H1 (cell line): ENCODE data around the gene GON4L. TPM values are rescaled to one million over a fixed set of nuclear protein-coding genes. Genes with fewer than 3 reads are reported as not detected.

Source experiments
- CTCF ChIA-PET: fragments of 300-600 bp; sonication (Branson Sonifier 250); formaldehyde crosslinking; loops from one replicate; lab custom pipeline; 2021; ENCODE audit not compliant: partially characterized antibody; lab: Charles Lee
- POLR2A ChIA-PET: fragments of 300-600 bp; sonication (Branson Sonifier 250); formaldehyde crosslinking; loops from one replicate; lab custom pipeline; 2021; ENCODE audit warnings: inconsistent platforms; ENCODE audit not compliant: partially characterized antibody; lab: Charles Lee
- DNase-seq, 2 experiments: peaks; one replicate each; pipeline versions ENCODE4 v3.0.0 to v3.0.0-alpha.2; 2010 to 2022; ENCODE audit warnings: low spot score in 2 of 2, low read depth in 1 of 2, mixed read lengths in 1 of 2
- FAIRE-seq: peaks from 2 replicates; lab custom pipeline; 2011; peaks lifted over from hg19 to GRCh38; lab: Jason Lieb, UNC
- H2AFZ ChIP-seq: 2 replicates; pipeline ENCODE4 v1.8.1; 2012; ENCODE audit warnings: low read length, inconsistent platforms
- H2AK5ac ChIP-seq: 2 replicates; pipeline ENCODE4 v1.6.1; 2013; ENCODE audit warnings: low read depth, low read length
- H2BK120ac ChIP-seq: replicated peaks from 2 replicates; pipeline ENCODE3; 2013; ENCODE audit warnings: low read depth, low read length, inconsistent platforms
- H2BK12ac ChIP-seq: 2 replicates; pipeline ENCODE4 v1.6.1; 2013; ENCODE audit warnings: low read depth, low read length
- H2BK15ac ChIP-seq: 2 replicates; pipeline ENCODE4 v1.6.1; 2013; ENCODE audit warnings: low read length
- H2BK20ac ChIP-seq: 2 replicates; pipeline ENCODE4 v1.6.1; 2013; ENCODE audit warnings: low read length
- H2BK5ac ChIP-seq: 2 replicates; pipeline ENCODE4 v1.6.1; 2013; ENCODE audit warnings: low read depth, low read length
- H3K14ac ChIP-seq: 2 replicates; pipeline ENCODE4 v1.6.1; 2013; ENCODE audit warnings: inconsistent platforms; ENCODE audit not compliant: insufficient read length
- H3K18ac ChIP-seq: 2 replicates; pipeline ENCODE4 v1.6.1; 2013; ENCODE audit warnings: low read length; ENCODE audit errors: extremely low read depth
- H3K23ac ChIP-seq: 2 replicates; pipeline ENCODE4 v1.6.1; 2013; ENCODE audit warnings: inconsistent platforms; ENCODE audit not compliant: insufficient read length
- H3K23me2 ChIP-seq: 2 replicates; pipeline ENCODE4 v1.6.1; 2013; ENCODE audit warnings: low read depth, low read length
- H3K27ac ChIP-seq: 2 replicates; pipeline ENCODE4 v1.6.1; 2011; ENCODE audit warnings: low read depth, low read length, inconsistent platforms
- H3K27me3 ChIP-seq, 4 experiments: replicated peaks in 1 of 4; 1 replicate in 1 of 4; 2 replicates in 3 of 4; pipeline versions ENCODE4 v1.6.1 to v1.8.1; 2011 to 2013; ENCODE audit warnings: low read length in 3 of 4, mild to moderate bottlenecking in 3 of 4, inconsistent platforms in 2 of 4, mixed read lengths in 2 of 4, moderate library complexity in 1 of 4; ENCODE audit not compliant: control insufficient read depth in 3 of 4, insufficient read depth in 3 of 4; ENCODE audit errors: extremely low read depth in 1 of 4
- H3K36me3 ChIP-seq, 4 experiments: 2 replicates each; pipeline versions ENCODE4 v1.6.1 to v1.8.1; 2011 to 2013; ENCODE audit warnings: mild to moderate bottlenecking in 4 of 4, low read length in 3 of 4, moderate library complexity in 2 of 4, control low read depth in 1 of 4, inconsistent platforms in 1 of 4; ENCODE audit not compliant: insufficient read depth in 4 of 4, control insufficient read depth in 2 of 4
- H3K4ac ChIP-seq: replicated peaks from 2 replicates; pipeline ENCODE3; 2013; ENCODE audit warnings: low read length, low read depth, mixed read lengths, inconsistent platforms; ENCODE audit not compliant: insufficient read length
- H3K4me1 ChIP-seq, 4 experiments: replicated peaks in 1 of 4; 1 replicate in 1 of 4; 2 replicates in 3 of 4; pipeline versions ENCODE4 v1.6.1 to v1.8.1; 2011 to 2013; ENCODE audit warnings: low read length in 3 of 4, inconsistent platforms in 2 of 4, mixed read lengths in 1 of 4; ENCODE audit not compliant: insufficient read depth in 4 of 4, control insufficient read depth in 3 of 4
- H3K4me2 ChIP-seq, 2 experiments: 2 replicates each; pipeline versions ENCODE4 v1.6.1 to v1.8.1; 2011 to 2013; ENCODE audit warnings: low read depth in 2 of 2, low read length in 2 of 2, control low read depth in 1 of 2, inconsistent platforms in 1 of 2, mild to moderate bottlenecking in 1 of 2; ENCODE audit not compliant: insufficient read depth in 1 of 2
- H3K4me3 ChIP-seq, 4 experiments: fragments of 200-600, 300-600 bp in 1 of 4; sonication (generic), shearing (Covaris generic), sonication (Bioruptor Twin) in 1 of 4; 2 replicates each; pipeline versions ENCODE4 v1.5.1 to v1.8.1; 2011 to 2016; ENCODE audit warnings: low read length in 4 of 4, low read depth in 3 of 4, control low read depth in 2 of 4, inconsistent platforms in 2 of 4, mild to moderate bottlenecking in 2 of 4, mixed read lengths in 1 of 4, moderate library complexity in 1 of 4; ENCODE audit not compliant: insufficient read depth in 2 of 4; ENCODE audit errors: extremely low read depth in 1 of 4
- H3K56ac ChIP-seq: replicated peaks from 2 replicates; pipeline ENCODE3; 2013; ENCODE audit warnings: low read depth, mild to moderate bottlenecking, mixed read lengths, low read length, inconsistent platforms; ENCODE audit not compliant: insufficient read length
- H3K79me1 ChIP-seq: 2 replicates; pipeline ENCODE4 v1.6.1; 2013; ENCODE audit warnings: low read depth, low read length, control low read depth
- H3K79me2 ChIP-seq, 2 experiments: 2 replicates each; pipeline versions ENCODE4 v1.6.1 to v1.8.1; 2012 to 2013; ENCODE audit warnings: low read length in 2 of 2, mild to moderate bottlenecking in 2 of 2, inconsistent platforms in 1 of 2; ENCODE audit not compliant: insufficient read depth in 2 of 2, control insufficient read depth in 1 of 2
- H3K9ac ChIP-seq, 4 experiments: replicated peaks in 1 of 4; 1 replicate in 1 of 4; 2 replicates in 3 of 4; pipeline versions ENCODE4 v1.6.1 to v1.8.1; 2011 to 2013; ENCODE audit warnings: low read depth in 3 of 4, low read length in 3 of 4, control low read depth in 2 of 4, mild to moderate bottlenecking in 2 of 4, moderate library complexity in 2 of 4, inconsistent platforms in 1 of 4; ENCODE audit errors: extremely low read depth in 1 of 4
- H3K9me3 ChIP-seq, 2 experiments: 2 replicates each; pipeline versions ENCODE4 v1.6.1 to v1.8.1; 2012 to 2013; ENCODE audit warnings: mild to moderate bottlenecking in 2 of 2, moderate library complexity in 2 of 2, control low read depth in 1 of 2, inconsistent platforms in 1 of 2, low read depth in 1 of 2, low read length in 1 of 2, mixed read lengths in 1 of 2; ENCODE audit not compliant: insufficient read depth in 2 of 2
- H4K20me1 ChIP-seq, 2 experiments: replicated peaks in 1 of 2; 2 replicates each; pipeline versions ENCODE3 to v1.8.1; 2011 to 2013; ENCODE audit warnings: inconsistent platforms in 2 of 2, low read length in 2 of 2, mild to moderate bottlenecking in 1 of 2; ENCODE audit not compliant: insufficient read depth in 2 of 2, control insufficient read depth in 1 of 2
- H4K5ac ChIP-seq: 2 replicates; pipeline ENCODE4 v1.6.1; 2013; ENCODE audit warnings: low read length, low read depth, mixed read lengths, inconsistent platforms; ENCODE audit not compliant: insufficient read length
- H4K8ac ChIP-seq: 2 replicates; pipeline ENCODE4 v1.8.0; 2013; ENCODE audit warnings: mild to moderate bottlenecking, moderate library complexity, low read length, inconsistent platforms; ENCODE audit not compliant: insufficient read depth; ENCODE audit errors: extremely low read depth
- H4K91ac ChIP-seq: replicated peaks from 2 replicates; pipeline ENCODE3; 2013; ENCODE audit warnings: low read length, mixed read lengths, inconsistent platforms; ENCODE audit not compliant: insufficient read length
- BCL11A ChIP-seq, 2 experiments: IDR thresholded peaks; one replicate each; pipeline ENCODE4 v1.6.1; 2011; ENCODE audit warnings: low read depth in 2 of 2, low read length in 2 of 2, mild to moderate bottlenecking in 2 of 2
- CEBPB ChIP-seq: IDR thresholded peaks from 2 replicates; pipeline ENCODE4 v1.6.1; 2012; ENCODE audit warnings: low read depth, low read length
- CHD1 ChIP-seq: IDR thresholded peaks from 2 replicates; pipeline ENCODE4 v1.6.1; 2012; ENCODE audit warnings: low read depth, low read length, improper control_type of control experiment
- CHD2 ChIP-seq: IDR thresholded peaks from 2 replicates; pipeline ENCODE4 v1.6.1; 2012; ENCODE audit warnings: low read length, improper control_type of control experiment
- CREB1 ChIP-seq: IDR thresholded peaks from 2 replicates; pipeline ENCODE4 v1.6.1; 2012; ENCODE audit warnings: inconsistent platforms
- EZH2 ChIP-seq: fragments of 200-600 bp; sonication (generic); IDR thresholded peaks from 2 replicates; pipeline ENCODE4 v1.7.1; 2012; ENCODE audit warnings: low read depth, mild to moderate bottlenecking, moderate library complexity, low read length, inconsistent platforms; ENCODE audit not compliant: severe bottlenecking
- GTF2F1 ChIP-seq: IDR thresholded peaks from 2 replicates; pipeline ENCODE4 v1.6.1; 2012; ENCODE audit warnings: low read depth, low read length, improper control_type of control experiment, borderline replicate concordance
- HDAC6 ChIP-seq: IDR thresholded peaks from one replicate; pipeline ENCODE4 v1.7.1; 2012; ENCODE audit warnings: low read depth, mild to moderate bottlenecking, inconsistent platforms, low read length, moderate library complexity
- NRF1 ChIP-seq: IDR thresholded peaks from 2 replicates; pipeline ENCODE4 v1.6.1; 2011; ENCODE audit warnings: mild to moderate bottlenecking, low read depth, low read length, improper control_type of control experiment
- RNF2 ChIP-seq: fragments of 200-900, 300-1000 bp; sonication (generic); IDR thresholded peaks from 2 replicates; pipeline ENCODE4 v1.7.1; 2016; ENCODE audit warnings: borderline replicate concordance, low read depth, mild to moderate bottlenecking, antibody characterized with exemption, low read length; ENCODE audit not compliant: poor library complexity, severe bottlenecking; ENCODE audit errors: missing control alignments
- SAP30 ChIP-seq: fragments of 300-600 bp; sonication (generic); IDR thresholded peaks from 2 replicates; pipeline ENCODE4 v1.7.1; 2012; ENCODE audit warnings: low read length, moderate library complexity, mild to moderate bottlenecking, inconsistent platforms; ENCODE audit not compliant: insufficient read depth, insufficient replicate concordance
- SIN3A ChIP-seq, 2 experiments: IDR thresholded peaks in 1 of 2; conservative IDR thresholded peaks in 1 of 2; 2 replicates each; pipeline ENCODE4 v1.6.1; 2011 to 2012; ENCODE audit warnings: low read length in 2 of 2, improper control_type of control experiment in 1 of 2, low read depth in 1 of 2, mild to moderate bottlenecking in 1 of 2
- SIX5 ChIP-seq: IDR thresholded peaks from 2 replicates; pipeline ENCODE4 v1.6.1; 2011; ENCODE audit warnings: mild to moderate bottlenecking, low read depth, low read length
- SP1 ChIP-seq: IDR thresholded peaks from 2 replicates; pipeline ENCODE4 v1.6.1; 2011; ENCODE audit warnings: low read depth, low read length
- SUZ12 ChIP-seq: fragments of 200-600 bp; sonication (generic); IDR thresholded peaks from 2 replicates; pipeline ENCODE4 v1.6.1; 2012; ENCODE audit warnings: mild to moderate bottlenecking, inconsistent platforms, low read length, moderate library complexity, mixed read lengths
- WGBS, 2 experiments: shearing (Covaris generic) in 1 of 2; methylation state at CpG; one replicate each; pipeline versions ENCODE4 v1.1.6 to v1.1.7; 2013 to 2015; ENCODE audit warnings: low lambda C conversion rate in 2 of 2, mixed read lengths in 2 of 2, inconsistent platforms in 1 of 2, low coverage in 1 of 2, missing lambda C conversion rate in 1 of 2; ENCODE audit not compliant: insufficient replicate concordance in 2 of 2, insufficient coverage in 1 of 2, insufficient read length in 1 of 2; ENCODE audit errors: extremely low coverage in 1 of 2, missing lambda C conversion rate in 1 of 2; 5-methylcytosine and 5-hydroxymethylcytosine counted together
- polyA plus RNA-seq, 7 experiments: library from polyadenylated mRNA; depleted of rRNA in 3 of 7; stranded (reverse) in 5 of 7; unstranded in 2 of 7; fragments of >200 nt in 5 of 7; fragments of 200-250 nt in 2 of 7; gene quantifications; 1 replicate in 5 of 7; 2 replicates in 1 of 7; 4 replicates in 1 of 7; pipeline versions ENCODE4 v1.2.1 to v1.2.3, GENCODE V29; 2011 to 2013; ENCODE audit warnings: missing spikeins in 2 of 7, mixed read lengths in 2 of 7
- total RNA-seq: library from RNA; stranded (reverse); fragmentation: NEBNext Ultra II Directional; extraction: Animal tissue kit (Norgen Biotek cat#: 25700); gene quantifications from 2 replicates; pipeline ENCODE4 v1.2.1, GENCODE V29; 2021

Gene GON4L
- total and polyA plus RNA-seq, 2 of the 8 experiments (the other 6 are each of a cell fraction or from before 2014, with no cell fraction given) = 26.2 to 52.1 TPM

GRCh38 chr1:155809088-155809487, 47.9 kb downstream of the GON4L start:
- no peaks in the 10 kb centered on the region for H3K4me1 ChIP-seq
- H3K4me3 ChIP-seq = no peak overlapping the region
- H3K23me2 ChIP-seq = no peaks in the 10 kb centered on the region
- no peak overlapping the region for H2AFZ ChIP-seq
- H3K36me3 ChIP-seq = peaks cover 12 to 40% (median 15%) of the 10 kb centered on the region in 4 experiments
- H4K91ac ChIP-seq = no peak overlapping the region
- no peak overlapping the region for H3K4me2 ChIP-seq
- CTCF ChIA-PET = no interaction called here
- no peak overlapping the region for H3K56ac ChIP-seq
- DNase-seq = no peak
- no peak for TF ChIP-seq SUZ12
- no peak for TF ChIP-seq SIX5
- TF ChIP-seq SAP30 = no peak
- TF ChIP-seq RNF2 = no peak
- TF ChIP-seq EZH2 = no peak
- TF ChIP-seq BCL11A (IDR thresholded peaks at IDR 0.05; ENCODE audit: low read depth in 2 of 2, low read length in 2 of 2) = no peak
- no peak for TF ChIP-seq CHD1
- TF ChIP-seq CEBPB = no peak
- TF ChIP-seq NRF1 = no peak
- no peak for TF ChIP-seq CHD2
- TF ChIP-seq GTF2F1 = no peak
- TF ChIP-seq SIN3A (conservative IDR thresholded peaks at IDR 0.05 in 1 of 2, IDR thresholded peaks at IDR 0.05 in 1 of 2; ENCODE audit: low read depth in 1 of 2, low read length in 2 of 2) = no peak
- TF ChIP-seq CREB1 = no peak
- no peak for TF ChIP-seq SP1
- no peak for TF ChIP-seq HDAC6
- no peak overlapping the region for H3K23ac ChIP-seq
- H2BK20ac ChIP-seq = no peak overlapping the region
- H3K4ac ChIP-seq = no peak overlapping the region
- no peaks in the 10 kb centered on the region for H3K79me2 ChIP-seq
- no peak overlapping the region for H3K9ac ChIP-seq
- H3K27ac ChIP-seq = no peak overlapping the region
- H4K8ac ChIP-seq = no peak overlapping the region
- H2AK5ac ChIP-seq = no peak overlapping the region
- FAIRE-seq = no peak
- H3K79me1 ChIP-seq = no peaks in the 10 kb centered on the region
- H3K18ac ChIP-seq = no peak overlapping the region
- no peak overlapping the region for H2BK120ac ChIP-seq
- H2BK15ac ChIP-seq = no peak overlapping the region
- no peak overlapping the region for H2BK12ac ChIP-seq
- no peak overlapping the region for H4K5ac ChIP-seq
- H3K14ac ChIP-seq = no peak overlapping the region
- H3K27me3 ChIP-seq = no peaks in the 10 kb centered on the region
- POLR2A ChIA-PET = no interaction called here
- H3K9me3 ChIP-seq = no peaks in the 10 kb centered on the region
- no peak overlapping the region for H2BK5ac ChIP-seq
- H4K20me1 ChIP-seq = no peaks in the 10 kb centered on the region
- WGBS, 2 experiments = 88% methylated on average over 1 of the region's 1 CpG; no CpG with 5 or more reads in 1 of the 2 experiments
